ENCODE results near the gene GJD3. TPM values are rescaled to one million over a fixed set of nuclear protein-coding genes. Genes with fewer than 3 reads are reported as not detected.

The GJD3 gene
- total and polyA plus RNA-seq, 9 of the 15 experiments (the other 6 are each of a cell fraction or from before 2014, with no cell fraction given): 0.17 to 0.38 TPM; not detected in 7

GRCh38 chr17:40322358-40323315 lies 41.9 kb downstream of the GJD3 start (continued):
- TF ChIP-seq RBFOX2 (IDR thresholded peaks at IDR 0.05; ENCODE audit: low read depth, low read length) (peak; percentile 53), ETV6 (IDR thresholded peaks at IDR 0.05; ENCODE audit: borderline replicate concordance in 1 of 2, low read depth in 2 of 2, low read length in 1 of 2) (peak; percentile 61 to 95), ETV6 (CRISPR knock-in tag; IDR thresholded peaks at IDR 0.05; ENCODE audit: borderline replicate concordance) (no peak), CHCHD3 (CRISPR knock-in tag; IDR thresholded peaks at IDR 0.05) (no peak), MYBL2 (IDR thresholded peaks at IDR 0.05; ENCODE audit: low read depth) (no peak), MYBL2 (CRISPR knock-in tag; IDR thresholded peaks at IDR 0.05; ENCODE audit: borderline replicate concordance) (no peak), HDAC2 (IDR thresholded peaks at IDR 0.05) (peak; percentile 53; the same call in 1 of the 2 replicates), CBFA2T2 (conservative IDR thresholded peaks at IDR 0.05) (peak; percentile 60; the same call in 1 of the 2 replicates), ETV1 (tag; conservative IDR thresholded peaks at IDR 0.05; ENCODE audit: low read depth) (no peak; the same call in none of the 2 replicates), PATZ1 (CRISPR knock-in tag; IDR thresholded peaks at IDR 0.05; ENCODE audit: borderline replicate concordance) (no peak), SAP30 (IDR thresholded peaks at IDR 0.05; ENCODE audit: borderline replicate concordance, insufficient read depth, low read depth, low read length, poor library complexity, severe bottlenecking) (peak; percentile 33), FOXK1 (CRISPR knock-in tag; IDR thresholded peaks at IDR 0.05; ENCODE audit: borderline replicate concordance) (no peak), ZFX (CRISPR knock-in tag; IDR thresholded peaks at IDR 0.05) (no peak), THAP12 (CRISPR knock-in tag; IDR thresholded peaks at IDR 0.05) (no peak), ATF1 (CRISPR knock-in tag; IDR thresholded peaks at IDR 0.05) (no peak), ATF1 (tag; IDR thresholded peaks at IDR 0.05) (peak; percentile 57), VEZF1 (CRISPR knock-in tag; IDR thresholded peaks at IDR 0.05) (peak; percentile 100), KDM4B (IDR thresholded peaks at IDR 0.05; ENCODE audit: borderline replicate concordance in 2 of 2, low read depth in 1 of 2) (peak in 1 of 2 experiments; percentile 98; a peak in 2 of 4 replicates), ZNF174 (CRISPR knock-in tag; IDR thresholded peaks at IDR 0.05) (no peak), ELF4 (CRISPR knock-in tag; IDR thresholded peaks at IDR 0.05) (0 out of 2 replicates have a peak, but pooled peaks have one; percentile 20), ESRRA (IDR thresholded peaks at IDR 0.05; ENCODE audit: borderline replicate concordance, low read depth) (0 out of 2 replicates have a peak, but pooled peaks have one; percentile 64)

Measured in K562 (cell line).